Stimulated activated CD8-positive, alpha-beta memory T cell treated with anti-CD3 and anti-CD28 coated beads, Interleukin-4, amount 100 ng/mL, for 1 hour (primary cell): Measurements from ENCODE around the gene CCDC61.

ENCODE experiments used
- DNase-seq, 2 donors: peaks; one replicate each; pipeline ENCODE4 v3.0.0-alpha.2; 2020; ENCODE audit warnings: low read depth in 2 of 2, low spot score in 1 of 2

Gene CCDC61

DNA sequence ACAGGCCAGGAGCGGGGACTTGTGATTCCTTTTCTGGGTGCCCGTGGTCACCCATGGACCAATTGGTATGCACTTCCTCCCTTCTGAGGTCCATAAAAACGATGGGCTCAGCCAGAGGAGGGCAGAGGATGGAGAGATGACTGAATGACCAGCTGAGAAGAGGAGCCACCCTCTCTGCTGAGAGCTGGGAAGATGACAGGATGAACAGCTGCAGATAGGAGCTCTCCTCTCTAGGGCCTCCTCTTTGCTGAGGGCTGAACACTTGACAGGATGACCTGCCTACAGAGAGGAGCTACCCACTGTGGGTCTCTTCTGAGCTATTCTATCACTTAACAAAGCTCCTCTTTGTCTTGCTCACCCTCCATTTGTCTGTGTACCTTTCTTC, 41.5 kb downstream of the CCDC61 start:
- DNase-seq = no peak

GRCh38 chr19:46040125-46040524, 44.9 kb downstream of the CCDC61 start:
- DNase-seq = no peak

DNA sequence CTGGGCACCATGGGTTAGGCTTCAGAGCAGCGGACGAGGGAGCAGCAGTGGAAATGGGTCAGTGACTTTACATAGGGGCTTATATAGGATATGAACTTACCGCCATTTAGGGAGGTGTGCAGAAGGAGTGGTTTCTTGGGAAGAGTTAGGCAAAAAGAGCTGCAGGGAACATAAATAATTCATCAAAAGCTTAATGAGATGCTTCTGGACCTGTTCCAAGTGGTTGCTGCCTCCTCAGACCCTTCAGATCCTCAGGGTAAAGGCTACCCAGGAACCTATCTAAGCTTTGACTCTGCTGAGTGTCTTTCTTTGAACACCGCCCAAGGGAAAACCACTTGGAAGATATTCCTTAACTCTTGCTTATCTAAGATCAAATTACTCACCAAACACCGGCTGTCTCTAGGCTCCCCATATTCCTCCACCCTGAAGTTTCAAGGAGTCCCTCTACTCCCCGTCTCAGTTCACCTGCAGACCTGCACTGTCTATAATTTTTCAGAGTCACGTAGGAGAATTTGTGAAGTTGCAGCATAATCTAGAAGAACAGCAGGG, 45.8 kb downstream of the CCDC61 start, which contains the start of gene IGFL4:
Gene IGFL4, minus strand, starts transcription at position 51 of the 549 bp plus-strand sequence. Its CDS starts 40 bp downstream, at position 11.
- no peak for DNase-seq

GRCh38 chr19:46042252-46042883, 47.1 kb downstream of the CCDC61 start:
- DNase-seq = no peak

DNA sequence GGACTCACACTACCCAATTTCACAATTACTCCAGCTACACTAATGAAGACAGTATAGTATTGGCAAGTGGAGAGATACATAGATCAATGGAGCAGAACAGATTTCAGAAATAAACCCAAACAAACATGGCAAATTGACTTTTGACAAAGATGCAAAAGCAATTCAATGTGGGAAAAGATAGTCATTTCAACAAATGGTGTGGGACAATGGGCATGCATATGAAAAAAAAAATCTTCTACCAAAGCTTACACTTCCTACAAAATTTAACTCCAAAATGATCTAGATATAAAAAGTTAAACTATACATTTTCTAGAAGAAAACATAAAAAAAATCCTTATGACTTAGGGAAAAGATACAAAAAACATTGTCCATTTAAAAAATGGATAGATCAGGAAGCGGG, 48.3 kb downstream of the CCDC61 start:
- DNase-seq = no peak

DNA sequence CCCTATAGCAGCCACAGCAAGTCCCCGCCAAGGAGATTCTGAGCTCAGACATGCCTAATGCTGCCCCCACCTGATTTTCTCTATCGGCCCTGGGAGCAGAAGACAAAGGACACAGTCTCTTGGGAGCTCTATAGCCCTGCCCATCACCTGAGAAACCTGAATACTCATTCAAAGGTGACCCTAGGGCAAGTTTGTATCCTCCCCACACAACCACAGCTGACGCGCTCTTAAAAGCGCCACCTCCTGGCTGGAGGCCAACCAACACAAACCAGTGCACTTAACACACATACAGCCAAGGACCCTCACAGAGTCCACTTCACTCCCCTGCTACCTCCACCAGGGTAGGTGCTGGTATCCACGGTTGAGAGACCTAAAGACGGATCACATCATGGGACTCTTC, 54.3 kb downstream of the CCDC61 start:
- no peak for DNase-seq

- no peak for DNase-seq
These were observed 57.6 kb downstream of the CCDC61 start for GRCh38 chr19:46052896-46053295.

DNA sequence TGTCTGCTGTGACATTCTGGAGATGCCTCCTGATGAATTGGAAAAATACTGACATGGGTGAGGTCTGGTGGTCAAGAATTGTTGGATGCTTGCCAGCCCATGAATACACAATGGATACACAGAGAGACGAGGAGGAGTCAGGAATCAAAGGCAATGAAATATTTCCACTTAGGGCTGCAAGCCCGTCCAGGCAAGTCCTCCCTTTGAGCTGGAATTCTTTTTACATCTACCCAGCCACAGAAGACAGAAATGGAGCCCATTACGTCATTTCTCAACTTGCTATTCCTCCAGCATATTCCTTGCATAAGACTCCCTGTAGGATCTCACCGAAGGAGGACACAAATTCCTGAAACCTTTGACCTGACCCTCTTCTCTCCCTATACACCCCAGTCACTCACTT, 61.3 kb downstream of the CCDC61 start:
- DNase-seq = no peak

DNA sequence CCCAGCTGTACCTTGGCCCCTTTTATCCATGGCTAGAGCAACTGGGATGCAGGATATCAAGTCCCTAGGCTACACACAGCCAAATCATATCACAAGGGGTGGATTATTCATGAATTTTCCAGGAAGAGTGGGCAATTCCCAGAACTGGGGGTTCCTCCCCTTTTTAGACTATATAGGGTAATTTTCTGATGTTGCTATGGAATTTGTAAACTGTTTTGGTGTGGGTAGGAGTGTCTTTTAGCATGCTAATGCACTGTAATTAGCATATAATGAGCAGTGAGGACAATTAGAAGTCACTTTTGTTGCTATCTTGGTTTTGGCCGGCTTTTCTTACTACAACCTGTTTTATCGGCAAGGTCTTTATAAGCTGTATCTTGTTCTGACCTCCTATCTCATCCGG, 63.5 kb downstream of the CCDC61 start:
- no peak for DNase-seq

DNA sequence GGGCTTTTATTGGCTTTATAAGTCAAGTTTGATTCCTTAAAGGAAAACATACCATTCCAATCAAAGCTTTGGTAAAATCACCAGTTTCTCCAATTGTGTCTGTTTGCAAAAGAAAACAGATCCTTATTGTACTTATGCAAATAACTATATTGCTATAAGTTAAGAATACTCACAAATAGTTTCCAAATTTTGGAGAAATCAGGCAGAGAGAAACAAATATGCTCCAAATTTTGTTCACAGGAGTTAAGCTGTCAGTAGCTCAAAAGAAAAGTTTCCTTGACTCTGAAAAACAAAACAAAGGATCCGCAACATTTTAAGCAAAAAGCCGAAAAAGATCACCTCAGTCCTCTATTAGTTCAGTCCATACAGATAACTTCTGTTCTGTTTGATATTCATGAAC, 64.7 kb downstream of the CCDC61 start:
- no peak for DNase-seq

DNA sequence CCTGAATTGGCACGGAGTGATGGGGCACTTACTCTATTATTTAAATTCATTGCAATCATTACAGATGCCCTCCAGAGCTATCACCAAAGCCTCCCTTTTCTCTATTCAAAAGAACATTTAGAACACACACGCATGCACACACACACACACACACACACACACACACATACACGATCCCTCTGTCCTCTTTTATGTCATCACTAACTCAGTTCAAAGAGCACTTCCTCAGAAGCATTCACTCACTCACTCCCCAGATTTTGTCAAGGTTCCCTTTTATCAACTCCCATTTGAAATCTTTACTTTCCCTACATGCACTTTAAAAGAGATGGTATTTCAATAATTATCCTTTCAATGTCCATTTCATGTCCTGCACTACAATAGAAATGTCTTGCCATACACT, 67.9 kb downstream of the CCDC61 start:
- DNase-seq = no peak

GRCh38 chr19:46065486-46066071, 70.3 kb downstream of the CCDC61 start:
- DNase-seq = no peak

- DNase-seq = no peak
These were observed 71.2 kb downstream of the CCDC61 start for GRCh38 chr19:46066471-46066870.

DNA sequence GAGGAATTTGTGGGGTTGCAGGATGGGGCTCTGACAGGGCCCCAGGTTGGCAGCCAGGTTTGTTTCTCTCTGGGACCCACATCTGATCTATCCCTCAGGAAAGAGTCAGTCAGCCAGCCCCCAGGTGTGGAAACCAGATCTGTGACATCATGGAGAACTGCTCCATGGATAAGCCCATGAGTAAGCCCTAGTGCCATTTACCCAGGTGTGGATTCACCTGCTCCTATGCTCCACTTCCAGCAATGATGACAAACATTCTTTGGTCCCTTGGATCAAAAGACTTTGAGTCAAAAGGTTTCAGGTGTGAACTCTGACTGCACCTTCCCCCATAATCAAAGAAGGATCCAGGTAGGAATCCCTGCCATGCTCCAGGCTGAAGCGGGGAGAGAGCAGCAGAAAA, 72.4 kb downstream of the CCDC61 start:
- no peak for DNase-seq
